SH-SY5Y (cell line): ENCODE measurements around the gene LPCAT1.

Experiments used
- GATA2 ChIP-seq: IDR thresholded peaks from 2 replicates; pipeline ENCODE4 v1.6.1; 2011; ENCODE audit warnings: mild to moderate bottlenecking, low read depth, low read length
- GATA3 ChIP-seq: IDR thresholded peaks from 2 replicates; pipeline ENCODE4 v1.6.1; 2011; ENCODE audit warnings: low read depth, mild to moderate bottlenecking, low read length, moderate library complexity

DNA sequence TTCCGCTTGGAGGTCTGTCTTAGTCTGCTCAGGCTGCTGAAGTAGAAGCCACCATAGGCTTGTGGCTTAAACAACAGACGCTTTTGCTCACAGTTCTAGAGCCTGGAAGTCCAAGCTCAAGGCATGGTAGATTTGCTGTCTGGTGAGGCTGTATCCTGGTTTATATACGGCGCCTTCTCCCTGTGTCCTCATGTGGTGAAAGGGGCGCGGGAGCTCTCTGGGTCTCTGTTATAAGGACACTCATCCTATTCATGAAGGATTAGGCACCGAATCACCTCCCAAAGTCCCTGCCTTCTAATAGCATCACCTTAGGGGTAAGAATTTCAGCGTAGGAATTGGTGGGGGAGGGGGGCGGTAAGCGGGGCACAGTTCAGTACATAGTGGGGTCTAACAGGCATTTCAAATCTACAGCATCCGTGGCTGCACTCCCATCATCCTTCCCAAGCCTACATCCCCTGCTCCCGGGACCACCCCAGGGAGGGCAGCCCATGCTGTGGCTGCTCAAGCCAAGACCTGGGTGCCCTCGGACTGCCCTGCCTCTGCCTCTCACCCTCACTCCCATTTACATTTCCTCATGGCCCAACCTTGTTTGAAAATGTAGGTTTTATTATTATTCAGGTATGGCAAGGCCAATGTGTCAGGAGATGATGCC is 15.1 kb upstream of the LPCAT1 start:
- TF ChIP-seq GATA2 = no peak
- no peak for TF ChIP-seq GATA3
